HCT116 (cell line): ENCODE measurements around the gene ELFN1. TPM values are rescaled to one million over a fixed set of nuclear protein-coding genes. Genes with fewer than 3 reads are reported as not detected.

ENCODE experiments used
- ATAC-seq: fragments of 200-7000 bp; cut with Tn5 transposase; 2 replicates; pipeline ENCODE4 v1.9.1; 2020; ENCODE audit warnings: mild to moderate bottlenecking, moderate library complexity
- BruUV-seq: library from RNA; stranded (reverse); fragments of 400-500 nt; replicated peaks from 2 replicates; lab custom pipeline; 2021; lab: Mats Ljungman, UMichigan
- CTCF ChIA-PET: fragments of 300-600 bp; sonication (Branson Sonifier 250); formaldehyde crosslinking; loops from one replicate; lab custom pipeline; 2021; ENCODE audit warnings: antibody characterized with exemption; lab: Charles Lee
- POLR2A ChIA-PET: fragments of 300-600, 350-600 bp; sonication (Branson Sonifier 250); formaldehyde crosslinking; loops from one replicate; lab custom pipeline; 2021; ENCODE audit warnings: antibody characterized with exemption; lab: Charles Lee
- RAD21 ChIA-PET, 2 experiments: fragments of 300-600 bp; sonication (Branson Sonifier 250); formaldehyde crosslinking; loops; one replicate each; lab custom pipeline; 2023; ENCODE audit warnings: low total read pairs in 2 of 2; ENCODE audit not compliant: uncharacterized antibody in 2 of 2, unreplicated experiment in 2 of 2, low non-redundant PET in 1 of 2; lab: Charles Lee
- DNase-seq: peaks from one replicate; pipeline ENCODE4 v3.0.0-alpha.2; 2010; ENCODE audit warnings: low read depth, low spot score
- H2AFZ ChIP-seq: fragments of 200-600 bp; shearing (Covaris generic), sonication (generic); 2 replicates; pipeline ENCODE4 v1.6.1; 2017; ENCODE audit warnings: low read depth, mixed run types, mixed read lengths, antibody characterized with exemption, low read length; ENCODE audit not compliant: poor library complexity, severe bottlenecking
- H3K27ac ChIP-seq: 2 replicates; pipeline ENCODE4 v1.5.1; 2012; ENCODE audit warnings: low read depth, low read length
- H3K27me3 ChIP-seq: fragments of 200-600 bp; sonication (generic); 2 replicates; pipeline ENCODE4 v1.6.1; 2016; ENCODE audit warnings: mixed run types, low read length, mixed read lengths; ENCODE audit not compliant: insufficient read depth
- H3K36me3 ChIP-seq, 2 experiments: fragments of 200-500 bp in 1 of 2; fragments of 200-600 bp in 1 of 2; sonication (Bioruptor generic) in 1 of 2; sonication (generic) in 1 of 2; 2 replicates each; pipeline versions ENCODE4 v1.5.1 to v1.6.1; 2014 to 2016; ENCODE audit warnings: low read length in 2 of 2, inconsistent platforms in 1 of 2, mixed read lengths in 1 of 2, mixed run types in 1 of 2; ENCODE audit not compliant: insufficient read depth in 2 of 2, control insufficient read depth in 1 of 2
- H3K4me1 ChIP-seq, 2 experiments: fragments of 200-600 bp in 1 of 2; sonication (generic) in 1 of 2; 2 replicates each; pipeline versions ENCODE4 v1.5.1 to v1.6.1; 2012 to 2017; ENCODE audit warnings: low read length in 2 of 2, inconsistent platforms in 1 of 2, mild to moderate bottlenecking in 1 of 2, mixed read lengths in 1 of 2, mixed run types in 1 of 2, moderate library complexity in 1 of 2; ENCODE audit not compliant: insufficient read depth in 2 of 2, control insufficient read depth in 1 of 2
- H3K4me2 ChIP-seq: fragments of 200-600 bp; sonication (generic); 2 replicates; pipeline ENCODE4 v1.6.1; 2017; ENCODE audit warnings: mixed run types, low read length, mixed read lengths
- H3K4me3 ChIP-seq, 2 experiments: fragments of 200-600 bp in 1 of 2; sonication (generic) in 1 of 2; replicated peaks in 1 of 2; 2 replicates each; pipeline ENCODE4 v1.5.1; 2011 to 2016; ENCODE audit warnings: low read length in 2 of 2, control low read depth in 1 of 2, low read depth in 1 of 2, mild to moderate bottlenecking in 1 of 2, mixed read lengths in 1 of 2, mixed run types in 1 of 2
- H3K79me2 ChIP-seq: fragments of 200-600 bp; sonication (generic); 2 replicates; pipeline ENCODE4 v1.6.1; 2017; ENCODE audit warnings: mild to moderate bottlenecking, mixed run types, low read length, moderate library complexity, mixed read lengths; ENCODE audit not compliant: insufficient read depth
- H3K9ac ChIP-seq: fragments of 200-600 bp; sonication (generic); 2 replicates; pipeline ENCODE4 v1.6.1; 2016; ENCODE audit warnings: low read length, mixed read lengths
- H3K9me2 ChIP-seq: fragments of 200-600 bp; sonication (generic), shearing (Covaris generic); 2 replicates; pipeline ENCODE4 v1.6.1; 2017; ENCODE audit warnings: mixed run types, mild to moderate bottlenecking, moderate library complexity; ENCODE audit not compliant: insufficient read depth
- H3K9me3 ChIP-seq, 2 experiments: fragments of 200-500 bp in 1 of 2; fragments of 200-600 bp in 1 of 2; sonication (Bioruptor generic) in 1 of 2; sonication (generic) in 1 of 2; 2 replicates each; pipeline ENCODE4 v1.6.1; 2014 to 2017; ENCODE audit warnings: low read length in 2 of 2, mixed read lengths in 2 of 2, inconsistent platforms in 1 of 2, low read depth in 1 of 2, mild to moderate bottlenecking in 1 of 2, mixed run types in 1 of 2, moderate library complexity in 1 of 2; ENCODE audit not compliant: control insufficient read depth in 1 of 2, insufficient read depth in 1 of 2
- H4K20me1 ChIP-seq: fragments of 200-600 bp; sonication (generic), shearing (Covaris generic); 2 replicates; pipeline ENCODE4 v1.6.1; 2017; ENCODE audit warnings: mixed run types, mild to moderate bottlenecking, moderate library complexity; ENCODE audit not compliant: insufficient read depth
- ATF3 ChIP-seq: IDR thresholded peaks from 2 replicates; pipeline ENCODE4 v1.6.1; 2012
- CTCF ChIP-seq, 3 experiments: fragments of 200-600 bp in 1 of 3; sonication (generic) in 1 of 3; IDR thresholded peaks in 2 of 3; conservative IDR thresholded peaks in 1 of 3; 2 replicates each; pipeline ENCODE4 v1.5.1; 2012 to 2017; ENCODE audit warnings: low read depth in 2 of 3, low read length in 2 of 3, antibody characterized with exemption in 1 of 3, borderline replicate concordance in 1 of 3, control low read depth in 1 of 3, mild to moderate bottlenecking in 1 of 3, mixed read lengths in 1 of 3, mixed run types in 1 of 3, moderate library complexity in 1 of 3; ENCODE audit not compliant: insufficient read depth in 1 of 3
- FOSL1 ChIP-seq: IDR thresholded peaks from 2 replicates; pipeline ENCODE4 v1.6.1; 2012; ENCODE audit warnings: low read depth
- SRF ChIP-seq: IDR thresholded peaks from 2 replicates; pipeline ENCODE4 v1.6.1; 2012; ENCODE audit warnings: low read depth
- TCF7L2 ChIP-seq: IDR thresholded peaks from 2 replicates; pipeline ENCODE4 v1.7.0; 2011; ENCODE audit warnings: borderline replicate concordance, inconsistent platforms; ENCODE audit not compliant: insufficient read depth, insufficient read length; ENCODE audit errors: extremely low read depth
- ZFX ChIP-seq: fragments of 450-650 bp; IDR thresholded peaks from 2 replicates; pipeline ENCODE4 v1.6.1; 2017
- ZNF274 ChIP-seq: fragments of 200-500 bp; sonication (Bioruptor generic); IDR thresholded peaks from 2 replicates; pipeline ENCODE4 v1.6.1; 2014; ENCODE audit warnings: mild to moderate bottlenecking, low read depth, low read length, inconsistent platforms
- intact Hi-C: fragments of 100-400 bp; cut with micrococcal nuclease; formaldehyde crosslinking; loops from 2 replicates; pipeline ENCODE4 v1.10.0; 2022
- total RNA-seq: library from RNA; stranded (reverse); gene quantifications from one replicate; pipeline ENCODE4 v1.2.1, GENCODE V29; 2021; ENCODE audit not compliant: unreplicated experiment
- TF ChIP-seq, protein P1 (sequence below): IDR thresholded peaks from 2 replicates; pipeline ENCODE4 v1.6.1; 2012
- TF ChIP-seq, protein P2 (sequence below): IDR thresholded peaks from 2 replicates; pipeline ENCODE4 v1.6.1; 2012; ENCODE audit warnings: low read depth

ELFN1 gene
- total RNA-seq, 1 experiment from 2014 or later: 4.4 TPM

GRCh38 chr7:1785839-1786238 lies 115.8 kb downstream of the ELFN1 start (continued):
- no peak for TF ChIP-seq SRF
- TF ChIP-seq ZFX: no peak
- no peak for TF ChIP-seq TCF7L2
- TF ChIP-seq, protein P1, sequence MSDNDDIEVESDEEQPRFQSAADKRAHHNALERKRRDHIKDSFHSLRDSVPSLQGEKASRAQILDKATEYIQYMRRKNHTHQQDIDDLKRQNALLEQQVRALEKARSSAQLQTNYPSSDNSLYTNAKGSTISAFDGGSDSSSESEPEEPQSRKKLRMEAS: no peak
- no peak for TF ChIP-seq ZNF274
- TF ChIP-seq ATF3: no peak
- no peak for TF ChIP-seq FOSL1

DNA sequence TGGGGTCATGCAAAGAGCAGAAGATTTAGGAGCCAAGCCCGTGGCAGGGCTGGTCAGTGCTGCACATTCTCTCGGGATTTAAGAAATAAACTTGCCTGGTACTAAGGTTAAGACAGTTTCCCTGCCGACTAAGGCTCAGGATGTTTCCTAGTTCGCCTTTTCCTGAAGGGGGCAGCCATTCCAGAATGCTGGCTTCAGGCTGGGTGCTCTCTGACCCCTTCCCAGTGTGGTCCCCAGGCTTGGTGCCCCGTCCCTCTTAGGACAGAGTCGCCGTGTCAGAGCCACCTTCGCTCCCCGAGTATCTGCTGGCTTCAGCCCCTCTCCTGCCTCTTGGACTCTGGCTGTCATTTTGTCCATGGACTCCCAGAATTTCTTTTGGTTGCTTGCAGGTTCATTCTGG lies 117.2 kb downstream of the ELFN1 start:
- H3K9ac ChIP-seq: no peak overlapping the region
- H4K20me1 ChIP-seq: no peaks in the 10 kb centered on the region
- H3K27me3 ChIP-seq: no peaks in the 10 kb centered on the region
- no peak for DNase-seq
- no peak for ATAC-seq
- intact Hi-C loops: no loop called here
- CTCF ChIA-PET: no interaction called here
- no peaks in the 10 kb centered on the region for H3K79me2 ChIP-seq
- no peak overlapping the region for H3K27ac ChIP-seq
- no peaks in the 10 kb centered on the region for H3K36me3 ChIP-seq
- POLR2A ChIA-PET: no interaction called here
- H3K4me3 ChIP-seq: no peak overlapping the region
- H3K9me3 ChIP-seq: no peaks in the 10 kb centered on the region
- TF ChIP-seq CTCF (IDR thresholded peaks at IDR 0.05 in 2 of 3, conservative IDR thresholded peaks at IDR 0.05 in 1 of 3; ENCODE audit: borderline replicate concordance in 1 of 3, insufficient read depth in 1 of 3, low read depth in 2 of 3, low read length in 2 of 3) (0 out of 6 replicates have a peak, but pooled peaks of 2 of the 3 experiments have one; percentile 13), ZNF274 (no peak), TCF7L2 (no peak)
- TF ChIP-seq, protein P2, sequence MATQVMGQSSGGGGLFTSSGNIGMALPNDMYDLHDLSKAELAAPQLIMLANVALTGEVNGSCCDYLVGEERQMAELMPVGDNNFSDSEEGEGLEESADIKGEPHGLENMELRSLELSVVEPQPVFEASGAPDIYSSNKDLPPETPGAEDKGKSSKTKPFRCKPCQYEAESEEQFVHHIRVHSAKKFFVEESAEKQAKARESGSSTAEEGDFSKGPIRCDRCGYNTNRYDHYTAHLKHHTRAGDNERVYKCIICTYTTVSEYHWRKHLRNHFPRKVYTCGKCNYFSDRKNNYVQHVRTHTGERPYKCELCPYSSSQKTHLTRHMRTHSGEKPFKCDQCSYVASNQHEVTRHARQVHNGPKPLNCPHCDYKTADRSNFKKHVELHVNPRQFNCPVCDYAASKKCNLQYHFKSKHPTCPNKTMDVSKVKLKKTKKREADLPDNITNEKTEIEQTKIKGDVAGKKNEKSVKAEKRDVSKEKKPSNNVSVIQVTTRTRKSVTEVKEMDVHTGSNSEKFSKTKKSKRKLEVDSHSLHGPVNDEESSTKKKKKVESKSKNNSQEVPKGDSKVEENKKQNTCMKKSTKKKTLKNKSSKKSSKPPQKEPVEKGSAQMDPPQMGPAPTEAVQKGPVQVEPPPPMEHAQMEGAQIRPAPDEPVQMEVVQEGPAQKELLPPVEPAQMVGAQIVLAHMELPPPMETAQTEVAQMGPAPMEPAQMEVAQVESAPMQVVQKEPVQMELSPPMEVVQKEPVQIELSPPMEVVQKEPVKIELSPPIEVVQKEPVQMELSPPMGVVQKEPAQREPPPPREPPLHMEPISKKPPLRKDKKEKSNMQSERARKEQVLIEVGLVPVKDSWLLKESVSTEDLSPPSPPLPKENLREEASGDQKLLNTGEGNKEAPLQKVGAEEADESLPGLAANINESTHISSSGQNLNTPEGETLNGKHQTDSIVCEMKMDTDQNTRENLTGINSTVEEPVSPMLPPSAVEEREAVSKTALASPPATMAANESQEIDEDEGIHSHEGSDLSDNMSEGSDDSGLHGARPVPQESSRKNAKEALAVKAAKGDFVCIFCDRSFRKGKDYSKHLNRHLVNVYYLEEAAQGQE: no peak
- no peaks in the 10 kb centered on the region for H3K9me2 ChIP-seq
- no peak overlapping the region for H2AFZ ChIP-seq
- no TSS peak for BruUV-seq
- RAD21 ChIA-PET: no interaction called here
- no peaks in the 10 kb centered on the region for H3K4me1 ChIP-seq
- no peak overlapping the region for H3K4me2 ChIP-seq
